GM19351 (cell line): ENCODE results near the gene TUBB8.
"Not testable (repeated sequence)": the region's sequence is repeated elsewhere in the genome, so short reads cannot be mapped to it uniquely, and the experiment has no call there.

Experiments
- ATAC-seq: cut with Tn5 transposase; IDR thresholded peaks from one replicate; pipeline ENCODE4 v1.9.1; 2021; ENCODE audit warnings: mild to moderate bottlenecking, moderate library complexity; ENCODE audit not compliant: unreplicated experiment

TUBB8 gene

GRCh38 chr10:48996-49395 lies at the start of gene TUBB8:
Gene TUBB8, minus strand, starts transcription at chr10:49296. Its CDS starts 58 bp downstream, at chr10:49238.
- no peak for ATAC-seq

- ATAC-seq = no peak
These were observed 47.4 kb upstream of the TUBB8 start for GRCh38 chr10:96466-96865.

GRCh38 chr10:95356-96115 lies 46.4 kb upstream of the TUBB8 start:
- ATAC-seq = no peak

GRCh38 chr10:94613-95012 lies 45.5 kb upstream of the TUBB8 start:
- ATAC-seq = no peak

- ATAC-seq = no peak
These were observed 43.8 kb upstream of the TUBB8 start for GRCh38 chr10:92846-93245.

- ATAC-seq = no peak
These were observed 43.1 kb upstream of the TUBB8 start for GRCh38 chr10:92153-92552.

- no peak for ATAC-seq
These were observed 42.2 kb upstream of the TUBB8 start for GRCh38 chr10:91313-91712.

- no peak for ATAC-seq
These were observed 41.1 kb upstream of the TUBB8 start for GRCh38 chr10:90161-90560.

GRCh38 chr10:89248-89647 lies 40.2 kb upstream of the TUBB8 start:
- no peak for ATAC-seq

- no peak for ATAC-seq
These were observed 39.2 kb upstream of the TUBB8 start for GRCh38 chr10:88253-88652.

GRCh38 chr10:87177-88080 lies 38.3 kb upstream of the TUBB8 start:
- ATAC-seq = no peak

- no peak for ATAC-seq
These were observed 36.9 kb upstream of the TUBB8 start for GRCh38 chr10:86031-86430.

- ATAC-seq = no peak
These were observed 35.9 kb upstream of the TUBB8 start for GRCh38 chr10:85044-85443.

- ATAC-seq = no peak
These were observed 34.9 kb upstream of the TUBB8 start for GRCh38 chr10:83930-84530.

- ATAC-seq = no peak
These were observed 31.5 kb upstream of the TUBB8 start for GRCh38 chr10:80477-81105.

GRCh38 chr10:79532-80215 lies 30.6 kb upstream of the TUBB8 start:
- ATAC-seq = no peak

GRCh38 chr10:78556-78955 lies 29.5 kb upstream of the TUBB8 start:
- ATAC-seq = no peak

GRCh38 chr10:74266-74621 lies 25.1 kb upstream of the TUBB8 start:
- ATAC-seq = not testable (repeated sequence)

GRCh38 chr10:73543-74265 lies 24.6 kb upstream of the TUBB8 start:
- ATAC-seq = not testable (repeated sequence)

- ATAC-seq = not testable (repeated sequence)
These were observed 19.1 kb upstream of the TUBB8 start for GRCh38 chr10:68156-68555.
